ENCODE data around the gene LYSMD2.

Gene LYSMD2

GRCh38 chr15:51751697-51752683 lies 14.5 kb upstream of the LYSMD2 start:
- no peak for DNase-seq (ENCODE audit: low read depth)

DNA sequence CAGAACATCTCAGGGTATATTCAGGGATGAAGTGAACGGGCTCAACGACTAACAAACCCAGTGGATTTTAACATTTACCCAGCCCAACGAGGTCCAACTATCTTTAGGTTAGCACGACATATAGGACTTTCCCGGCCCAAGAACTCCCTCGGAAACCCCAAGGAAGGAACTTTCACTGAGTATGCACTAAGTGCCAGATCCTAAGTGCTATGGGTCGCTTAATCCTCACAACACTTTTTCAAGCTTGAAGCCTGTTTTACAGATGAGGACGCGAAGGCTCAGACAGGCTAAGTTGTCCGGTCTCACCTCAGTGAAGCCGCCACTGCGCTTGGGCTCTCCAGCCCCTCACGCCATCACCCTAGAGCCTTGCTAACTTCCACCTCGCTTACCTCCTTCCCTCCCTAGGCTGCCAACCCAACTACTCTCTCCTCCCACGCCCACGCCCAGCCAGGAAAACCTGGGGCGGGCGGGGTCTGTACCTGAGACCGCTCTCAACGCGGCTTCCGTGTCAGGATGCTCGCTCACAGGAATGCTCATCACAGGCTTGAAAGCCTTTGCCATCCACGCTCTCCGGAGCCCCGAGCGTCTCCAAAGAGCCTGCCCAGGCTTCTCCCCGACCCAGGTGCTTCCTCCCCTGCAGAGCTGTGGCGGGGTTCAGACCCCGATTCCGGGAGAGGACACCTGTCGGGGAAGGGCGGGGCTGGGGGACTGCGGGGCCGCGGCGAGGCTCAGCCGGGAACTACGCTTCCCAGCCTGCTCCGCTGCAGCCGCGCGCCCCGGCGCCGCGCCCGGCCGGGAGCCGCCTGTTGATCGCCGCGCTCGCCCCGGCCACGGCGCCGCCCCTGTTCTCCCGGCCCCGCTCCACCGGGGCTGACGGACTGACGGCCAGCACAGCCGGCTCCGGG lies 13.6 kb upstream of the LYSMD2 start, which contains the start of gene TMOD2:
Gene TMOD2 (plus strand): TSS at position 806 of the 905 bp plus-strand sequence. CDS start 14,845 bp downstream, outside the sequence.
- DNase-seq (ENCODE audit: low read depth) = no peak

- DNase-seq (ENCODE audit: low read depth) = no peak
Observed at GRCh38 chr15:51750186-51750585, 12.7 kb upstream of the LYSMD2 start.

GRCh38 chr15:51749307-51749706 lies 11.9 kb upstream of the LYSMD2 start:
- DNase-seq (ENCODE audit: low read depth) = no peak

GRCh38 chr15:51739061-51739712 lies 1.7 kb upstream of the LYSMD2 start:
- DNase-seq (ENCODE audit: low read depth) = no peak

- DNase-seq (ENCODE audit: low read depth) = no peak
Observed at GRCh38 chr15:51738553-51738952, 1.1 kb upstream of the LYSMD2 start.

DNA sequence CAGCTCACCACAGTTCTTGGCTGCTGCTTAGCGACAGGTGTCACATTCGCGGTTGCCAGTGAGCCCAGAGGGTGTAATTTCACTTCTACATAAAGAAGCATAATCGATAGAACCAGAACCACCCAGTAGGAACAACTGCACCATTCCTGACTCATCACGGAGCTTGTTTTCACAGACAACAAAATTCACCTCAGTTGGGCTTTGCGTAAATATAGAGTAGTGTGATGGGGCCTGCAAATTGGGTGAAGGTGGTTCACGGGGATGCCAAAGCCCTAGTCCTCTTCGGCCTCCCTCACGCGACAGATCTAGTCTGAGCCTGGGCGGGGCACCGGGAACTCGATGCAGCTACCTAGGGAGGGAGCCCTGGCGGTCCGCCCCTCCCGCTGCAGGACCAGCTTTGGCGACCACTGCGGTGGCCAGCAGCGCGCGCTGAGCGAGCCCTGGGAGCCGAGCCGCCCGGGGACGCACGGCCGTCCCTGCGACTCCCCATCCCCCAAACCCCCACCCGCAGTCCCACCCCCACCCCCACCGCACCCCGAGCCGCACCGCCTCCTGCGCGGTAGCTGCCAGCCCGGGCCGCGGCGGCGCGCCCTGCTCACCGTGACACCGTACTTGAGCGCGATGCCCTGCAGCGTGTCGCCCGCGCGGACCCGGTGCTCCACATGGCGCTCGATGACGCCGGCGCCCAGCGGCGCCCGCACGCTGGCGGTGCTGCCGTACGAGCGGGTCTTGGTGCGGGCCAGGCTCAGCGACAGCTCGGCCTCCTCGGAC lies 519 bp downstream of the LYSMD2 start:
- no peak for DNase-seq (ENCODE audit: low read depth)

DNA sequence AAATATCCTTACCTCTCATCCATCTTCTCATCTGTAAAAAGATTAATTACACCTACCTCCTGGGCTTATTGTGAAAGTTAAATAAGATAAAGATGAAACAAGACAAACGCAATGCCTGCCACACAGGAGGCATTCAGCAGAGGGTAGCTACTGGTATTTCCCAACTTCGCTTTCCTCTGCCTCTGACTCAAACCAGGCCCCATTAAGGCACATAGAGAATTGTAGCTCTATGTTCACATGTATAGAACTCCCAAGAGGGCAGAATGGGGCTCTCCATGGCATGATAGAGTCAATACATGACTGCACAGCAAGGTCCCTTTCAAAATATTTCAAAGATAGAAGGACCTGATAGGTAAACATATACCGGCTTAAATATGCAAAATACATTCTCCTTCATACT lies 1.4 kb downstream of the LYSMD2 start:
- no peak for DNase-seq (ENCODE audit: low read depth)

- DNase-seq (ENCODE audit: low read depth) = no peak
Observed at GRCh38 chr15:51735228-51736010, 2.0 kb downstream of the LYSMD2 start.

GRCh38 chr15:51732646-51733045 lies 4.8 kb downstream of the LYSMD2 start:
- DNase-seq (ENCODE audit: low read depth) = no peak

- DNase-seq (ENCODE audit: low read depth) = no peak
Observed at GRCh38 chr15:51731549-51732267, 5.7 kb downstream of the LYSMD2 start.

- DNase-seq (ENCODE audit: low read depth) = no peak
Observed at GRCh38 chr15:51727141-51727897, 10.1 kb downstream of the LYSMD2 start.

- DNase-seq (ENCODE audit: low read depth) = peak; percentile 61
Observed at GRCh38 chr15:51726302-51727073, 11.0 kb downstream of the LYSMD2 start.

- DNase-seq (ENCODE audit: low read depth) = no peak
Observed at GRCh38 chr15:51724673-51725072, 12.8 kb downstream of the LYSMD2 start.

DNA sequence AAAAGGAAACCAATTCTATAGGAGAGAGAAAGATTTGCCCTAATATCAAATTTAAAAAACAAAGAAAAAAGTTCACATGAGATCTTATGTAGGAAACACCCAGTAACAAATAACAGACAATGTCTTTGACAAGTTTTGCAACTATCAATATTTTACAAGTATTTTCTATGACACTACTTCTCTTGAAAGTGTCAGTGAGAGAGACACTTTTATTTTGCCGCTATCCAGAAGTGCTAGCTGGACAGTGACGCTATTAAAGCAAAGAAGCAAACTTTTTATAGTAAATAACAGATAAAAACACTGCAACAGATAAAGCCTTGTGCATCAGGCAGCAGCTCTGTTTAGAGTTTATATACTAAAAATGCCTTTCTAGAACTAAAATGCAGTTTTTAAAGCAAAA lies 13.3 kb downstream of the LYSMD2 start:
- no peak for DNase-seq (ENCODE audit: low read depth)

- no peak for DNase-seq (ENCODE audit: low read depth)
Observed at GRCh38 chr15:51721199-51721960, 16.1 kb downstream of the LYSMD2 start.

DNA sequence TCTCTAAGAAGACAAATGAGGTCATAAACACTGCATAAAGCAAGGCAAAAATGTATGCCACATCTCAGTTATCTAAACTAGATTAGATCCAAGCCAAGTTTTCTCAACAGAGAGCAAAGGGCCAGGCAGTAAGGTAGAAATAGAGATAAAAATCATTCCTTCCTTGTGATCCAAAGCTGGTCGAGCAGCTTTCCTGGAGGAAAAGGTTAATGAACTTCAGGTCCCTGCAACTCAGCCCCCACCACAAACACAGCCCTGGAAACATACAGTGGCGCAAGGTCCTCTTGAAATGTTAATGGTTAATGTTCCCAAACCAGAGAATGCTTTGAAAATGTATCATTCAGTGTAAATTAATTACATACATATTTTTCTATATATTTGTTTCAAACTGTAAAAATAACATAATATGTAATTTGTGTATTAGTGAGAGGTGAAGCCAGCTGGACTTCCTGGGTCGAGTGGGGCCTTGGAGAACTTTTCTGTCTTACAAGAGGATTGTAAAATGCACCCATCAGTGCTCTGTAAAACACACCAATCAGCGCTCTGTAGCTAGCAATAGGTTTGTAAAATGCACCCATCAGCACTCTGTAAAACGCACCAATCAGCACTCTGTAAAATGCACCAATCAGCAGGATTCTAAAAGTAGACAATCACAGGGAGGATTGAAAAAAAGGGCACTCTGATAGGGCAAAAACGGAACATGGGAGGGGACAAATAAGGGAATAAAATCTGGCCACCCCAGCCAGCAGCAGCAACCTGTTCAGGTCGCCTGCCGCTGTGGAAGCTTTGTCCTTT lies 17.1 kb downstream of the LYSMD2 start:
- DNase-seq (ENCODE audit: low read depth) = no peak

Measured in GM04503 (cell line).